ENCODE results near the gene MLN.

MLN gene

DNA sequence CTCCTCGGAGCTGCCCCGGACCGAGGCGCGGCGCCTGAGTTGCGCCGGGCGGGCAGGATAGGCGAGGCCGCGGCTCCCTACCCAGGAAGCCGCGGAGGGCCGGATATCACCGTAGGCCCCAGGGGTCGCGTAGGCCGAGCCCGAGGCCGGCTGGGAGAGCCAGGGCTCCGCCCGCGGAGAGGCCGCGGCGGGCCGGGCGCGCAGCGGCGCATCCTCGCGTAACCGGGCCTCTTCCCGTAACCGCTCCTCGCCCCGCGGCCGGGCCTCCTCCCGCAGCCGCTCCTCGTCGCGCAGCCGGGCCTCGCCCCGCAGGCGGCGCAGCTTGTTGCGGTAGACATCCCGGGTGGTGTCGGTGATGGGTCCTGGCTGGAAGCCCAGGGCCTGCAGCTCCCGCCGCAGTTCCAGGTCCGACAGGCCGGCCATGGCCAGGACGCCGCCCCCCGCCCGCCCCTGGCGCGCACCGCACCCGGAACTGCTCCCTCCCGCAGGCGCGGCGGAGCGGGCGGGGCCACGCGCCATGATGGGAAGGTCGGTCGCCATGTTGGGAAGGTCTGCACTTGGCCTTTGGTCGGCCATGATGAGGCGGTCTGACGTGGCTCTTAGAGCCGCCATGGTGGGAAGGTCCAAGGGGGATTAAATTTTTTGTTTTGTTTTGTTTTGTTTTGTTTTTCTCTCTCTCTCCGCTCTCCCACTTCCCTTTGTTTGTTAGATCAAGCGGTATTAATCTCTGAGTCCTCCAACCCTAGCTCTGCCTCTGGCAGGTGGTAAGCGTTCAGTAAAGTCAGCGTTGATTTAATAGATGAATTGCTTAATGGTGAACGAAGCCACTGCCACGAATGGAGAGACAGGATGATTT lies 14.9 kb downstream of the MLN start, which contains the start of gene LEMD2:
Gene LEMD2 (minus strand): TSS at position 437 of the 856 bp plus-strand sequence. CDS start 14 bp downstream, at position 423.
- peak; percentile 96 for DNase-seq (ENCODE audit: low read depth)

- DNase-seq (ENCODE audit: low read depth): peak; percentile 83
Observed at GRCh38 chr6:33787954-33788693, 15.7 kb downstream of the MLN start.

DNA sequence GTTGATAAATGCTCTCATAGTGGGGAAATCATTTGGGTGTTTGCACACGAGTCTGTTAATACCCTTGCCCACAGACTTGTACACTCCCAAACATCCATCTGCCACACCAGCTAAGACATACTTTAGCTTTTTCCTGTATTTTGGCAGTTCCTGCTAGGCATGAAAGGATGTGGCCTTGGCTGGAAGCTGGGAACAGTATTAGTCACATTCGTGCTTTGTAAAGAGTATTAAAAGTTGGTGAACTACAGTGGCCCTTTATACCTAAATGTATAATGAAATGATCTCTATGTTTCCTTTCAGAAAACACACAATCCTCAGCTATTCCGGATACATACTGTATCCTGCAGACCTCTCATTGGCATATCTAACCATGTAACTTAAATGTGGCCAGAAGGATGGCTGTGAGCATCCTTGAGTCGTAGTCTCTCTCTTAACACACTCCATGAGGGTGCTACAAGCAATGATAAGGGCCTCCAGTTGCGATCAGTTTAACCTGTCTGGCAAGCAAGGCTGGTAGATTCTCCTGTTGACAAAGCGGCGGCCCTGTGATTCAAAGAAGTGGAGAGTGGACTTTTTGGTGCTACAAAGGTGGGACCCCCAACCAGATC lies 16.4 kb downstream of the MLN start:
- peak; percentile 46 for DNase-seq (ENCODE audit: low read depth)

GRCh38 chr6:33786736-33787135 lies 17.1 kb downstream of the MLN start:
- no peak for DNase-seq (ENCODE audit: low read depth)

DNA sequence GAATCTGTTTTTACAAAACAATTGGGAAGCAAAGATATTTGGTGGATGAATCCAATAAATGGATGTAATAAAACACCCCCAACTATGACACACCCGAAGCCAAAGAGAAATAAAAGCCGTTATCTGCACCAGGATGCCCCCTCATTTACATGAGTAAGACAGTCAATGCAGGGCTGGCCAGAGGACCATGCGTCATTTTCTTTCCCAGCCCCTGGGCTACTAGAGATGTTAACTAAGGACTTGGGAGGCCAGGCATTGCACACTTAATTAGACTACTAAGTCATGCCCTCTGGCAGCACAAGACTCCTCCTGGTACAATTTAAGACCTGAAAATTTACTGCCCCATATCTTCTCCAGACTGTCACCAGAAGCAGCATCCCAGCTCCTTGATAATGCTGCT lies 18.0 kb downstream of the MLN start:
- DNase-seq (ENCODE audit: low read depth): peak; percentile 40

DNA sequence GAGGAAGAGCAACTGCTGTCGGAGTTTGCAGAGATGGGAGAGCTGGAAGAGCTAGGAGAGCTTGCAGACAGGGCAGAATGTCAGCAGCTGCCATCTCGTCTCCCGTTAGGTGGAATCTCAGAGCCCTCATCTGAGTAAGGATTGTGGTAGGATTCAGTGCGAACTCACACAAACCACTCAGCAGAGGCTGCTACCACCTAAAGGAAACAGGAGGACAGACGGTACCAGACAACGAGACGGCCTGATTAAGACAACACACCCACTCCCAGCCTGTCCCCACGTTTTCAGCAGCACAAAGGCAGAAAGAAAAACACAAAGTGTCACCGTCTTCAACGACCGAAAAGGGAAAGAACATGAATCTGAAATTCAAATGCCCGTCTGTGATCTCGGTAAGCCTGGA lies 19.0 kb downstream of the MLN start:
- no peak for DNase-seq (ENCODE audit: low read depth)

DNA sequence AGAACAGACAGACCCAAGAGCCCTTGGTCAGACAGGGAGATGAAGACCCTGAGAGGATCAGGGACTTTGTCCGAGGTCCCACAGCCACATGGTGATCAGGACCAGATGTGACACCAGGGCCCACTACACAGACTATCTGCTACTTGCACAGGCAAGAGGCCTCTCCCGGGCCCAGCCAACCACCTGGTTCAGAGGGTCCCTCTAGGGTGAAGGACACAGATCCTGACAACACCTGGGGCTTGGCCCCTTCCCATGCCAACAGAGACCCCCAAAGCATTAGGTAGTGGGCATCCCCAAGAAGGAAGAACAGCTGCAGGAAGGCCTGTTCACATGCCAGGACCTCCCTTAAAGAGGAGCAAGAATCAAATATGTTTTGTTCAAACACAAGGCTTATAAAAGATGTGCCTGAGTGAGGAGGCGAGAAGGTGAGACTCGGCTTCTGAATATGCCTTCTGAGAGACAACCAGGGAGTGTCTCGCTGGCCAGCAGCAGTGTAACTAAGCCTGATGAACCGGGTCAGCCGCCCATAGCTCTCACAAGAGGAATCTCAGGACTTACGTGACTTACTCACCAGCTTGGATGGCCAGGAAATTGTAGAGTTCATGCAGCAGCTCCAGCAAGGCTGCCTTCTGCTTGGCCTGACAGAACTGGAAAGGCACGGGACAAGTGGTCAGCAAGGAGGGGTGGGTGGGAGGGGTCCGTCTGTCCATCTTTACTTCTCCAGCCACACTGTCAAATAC lies 19.9 kb downstream of the MLN start:
- peak; percentile 17 for DNase-seq (ENCODE audit: low read depth)

DNA sequence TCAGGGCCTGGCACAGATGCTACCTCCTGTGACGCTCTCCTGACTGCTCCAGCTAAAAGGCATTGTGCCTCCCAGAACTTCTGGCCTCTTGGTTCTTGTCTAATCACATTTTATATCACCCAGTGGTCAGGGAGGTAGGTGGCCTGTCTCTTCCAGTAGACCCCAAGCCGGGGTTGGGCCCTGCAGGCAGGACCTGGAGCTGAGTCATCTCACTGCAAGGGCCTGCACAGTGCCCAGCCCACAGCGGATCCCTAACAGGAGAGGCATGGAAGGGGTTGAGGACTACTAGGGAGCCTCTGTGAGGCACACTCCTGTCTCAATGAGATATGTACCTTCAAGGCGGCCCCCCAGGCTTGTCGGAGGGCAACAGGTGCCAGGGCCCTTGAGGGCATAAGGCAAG lies 21.2 kb downstream of the MLN start:
- no peak for DNase-seq (ENCODE audit: low read depth)

- peak; percentile 59 for DNase-seq (ENCODE audit: low read depth)
Observed at GRCh38 chr6:33781131-33781975, 22.4 kb downstream of the MLN start.

GRCh38 chr6:33779895-33780294 lies 23.9 kb downstream of the MLN start:
- no peak for DNase-seq (ENCODE audit: low read depth)

- DNase-seq (ENCODE audit: low read depth): no peak
Observed at GRCh38 chr6:33779290-33779689, 24.5 kb downstream of the MLN start.

GRCh38 chr6:33778444-33779121 lies 25.2 kb downstream of the MLN start:
- DNase-seq (ENCODE audit: low read depth): no peak

- DNase-seq (ENCODE audit: low read depth): no peak
Observed at GRCh38 chr6:33777398-33778388, 26.1 kb downstream of the MLN start.

DNA sequence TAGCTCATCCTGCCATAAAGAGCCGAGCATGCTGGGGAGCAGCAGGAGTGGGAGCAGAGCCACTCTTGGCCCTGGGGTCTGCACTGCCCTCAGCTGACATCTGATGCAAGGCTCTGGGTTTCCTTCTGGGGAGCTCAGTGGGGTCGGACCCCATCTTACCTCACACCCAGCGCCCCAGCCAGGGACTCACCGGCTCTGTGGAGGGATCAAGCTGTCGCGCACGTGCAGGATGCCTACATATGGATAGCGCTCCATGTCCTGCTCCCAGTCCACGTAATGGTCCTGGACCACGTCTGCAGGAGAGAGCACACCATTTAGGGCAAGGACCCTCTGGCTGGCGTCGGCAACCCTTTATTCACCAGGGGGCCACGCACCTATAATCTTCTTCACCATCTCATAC lies 27.0 kb downstream of the MLN start:
- no peak for DNase-seq (ENCODE audit: low read depth)

- DNase-seq (ENCODE audit: low read depth): no peak
Observed at GRCh38 chr6:33776186-33776585, 27.6 kb downstream of the MLN start.

DNA sequence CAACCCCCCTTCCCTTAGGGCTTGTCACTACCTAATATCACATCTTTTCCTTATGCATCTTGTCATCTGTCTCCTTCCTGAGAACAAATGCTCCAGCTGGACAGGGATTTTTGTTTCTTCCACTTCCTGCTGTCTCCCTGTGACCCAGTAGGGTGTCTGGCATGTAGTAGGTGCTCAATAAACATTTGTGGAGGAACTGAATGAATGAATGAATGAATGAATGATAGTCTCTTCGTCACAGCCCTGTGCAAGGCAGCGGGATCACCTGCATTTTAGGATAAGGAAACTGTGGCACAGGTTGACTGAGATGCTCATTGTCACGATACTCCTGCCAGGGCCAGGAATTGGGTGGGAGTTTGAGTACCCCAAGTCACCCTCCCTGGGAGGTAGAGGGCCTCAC lies 29.0 kb downstream of the MLN start:
- no peak for DNase-seq (ENCODE audit: low read depth)

DNA sequence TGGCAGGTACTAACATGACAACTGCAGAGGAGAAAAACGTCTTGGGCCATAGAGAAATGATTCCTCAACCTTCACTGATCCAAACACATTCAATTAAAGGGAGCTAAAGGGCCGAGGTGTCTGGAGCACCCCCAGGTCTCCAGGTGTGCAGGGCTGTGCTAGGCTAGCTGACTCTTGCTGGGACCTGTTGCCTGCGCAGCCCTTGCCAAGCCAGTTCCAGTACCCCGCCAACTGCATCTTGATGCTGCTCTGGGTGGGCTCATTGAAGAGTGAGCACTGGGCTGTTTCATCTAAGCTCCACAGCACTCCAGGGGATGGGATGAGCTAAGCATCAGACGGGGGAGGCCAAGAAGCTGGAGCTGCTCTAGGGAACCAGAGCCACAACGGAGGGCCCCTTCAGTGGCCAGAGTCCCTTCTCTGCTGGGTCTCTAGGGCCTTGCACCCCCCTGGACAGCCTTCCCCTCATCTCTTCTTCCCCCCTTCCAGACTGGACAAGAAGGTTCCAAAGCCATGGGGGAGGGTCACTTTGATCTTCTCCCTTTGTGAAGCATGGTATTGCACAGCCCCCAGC lies 30.8 kb downstream of the MLN start:
- no peak for DNase-seq (ENCODE audit: low read depth)

- DNase-seq (ENCODE audit: low read depth): peak; percentile 70
Observed at GRCh38 chr6:33772082-33772830, 31.5 kb downstream of the MLN start.
